GM19193 (cell line): Measurements from ENCODE around the gene KCNK16.

ENCODE experiments used
- POLR2A ChIP-seq: IDR thresholded peaks from 4 replicates; pipeline ENCODE4 v1.6.1; 2011; ENCODE audit not compliant: insufficient read depth, insufficient read length; ENCODE audit errors: extremely low read depth

Gene KCNK16

GRCh38 chr6:39322306-39322850, at the start of gene KCNK16:
KCNK16 (minus strand) TSS chr6:39322702; CDS start chr6:39322540, 162 bp downstream.
- no peak for TF ChIP-seq POLR2A

GRCh38 chr6:39370390-39370789, 47.9 kb upstream of the KCNK16 start:
- TF ChIP-seq POLR2A = no peak

- TF ChIP-seq POLR2A = no peak
These were observed 47.5 kb upstream of the KCNK16 start for GRCh38 chr6:39369987-39370386.

DNA sequence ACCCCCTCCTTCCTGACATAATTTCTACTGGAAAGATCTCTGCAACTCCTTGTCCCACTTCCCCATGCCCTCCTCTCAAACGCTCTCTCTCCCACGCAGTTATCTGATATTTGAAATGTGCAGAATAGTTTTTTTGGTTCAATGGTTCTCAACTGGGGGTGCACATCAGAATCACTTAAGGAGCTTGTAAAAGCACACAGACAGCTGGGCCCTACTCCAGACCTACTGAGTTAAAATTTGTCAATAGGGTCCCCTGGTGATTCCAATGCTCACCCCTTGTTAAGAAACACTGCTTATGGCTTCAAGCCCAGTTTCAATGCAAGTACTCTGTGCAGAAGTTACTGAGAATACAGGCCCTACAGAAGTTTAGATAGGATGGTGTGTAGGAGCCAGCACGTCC, 45.2 kb upstream of the KCNK16 start:
- TF ChIP-seq POLR2A = no peak

GRCh38 chr6:39366931-39367618, 44.6 kb upstream of the KCNK16 start:
- no peak for TF ChIP-seq POLR2A

DNA sequence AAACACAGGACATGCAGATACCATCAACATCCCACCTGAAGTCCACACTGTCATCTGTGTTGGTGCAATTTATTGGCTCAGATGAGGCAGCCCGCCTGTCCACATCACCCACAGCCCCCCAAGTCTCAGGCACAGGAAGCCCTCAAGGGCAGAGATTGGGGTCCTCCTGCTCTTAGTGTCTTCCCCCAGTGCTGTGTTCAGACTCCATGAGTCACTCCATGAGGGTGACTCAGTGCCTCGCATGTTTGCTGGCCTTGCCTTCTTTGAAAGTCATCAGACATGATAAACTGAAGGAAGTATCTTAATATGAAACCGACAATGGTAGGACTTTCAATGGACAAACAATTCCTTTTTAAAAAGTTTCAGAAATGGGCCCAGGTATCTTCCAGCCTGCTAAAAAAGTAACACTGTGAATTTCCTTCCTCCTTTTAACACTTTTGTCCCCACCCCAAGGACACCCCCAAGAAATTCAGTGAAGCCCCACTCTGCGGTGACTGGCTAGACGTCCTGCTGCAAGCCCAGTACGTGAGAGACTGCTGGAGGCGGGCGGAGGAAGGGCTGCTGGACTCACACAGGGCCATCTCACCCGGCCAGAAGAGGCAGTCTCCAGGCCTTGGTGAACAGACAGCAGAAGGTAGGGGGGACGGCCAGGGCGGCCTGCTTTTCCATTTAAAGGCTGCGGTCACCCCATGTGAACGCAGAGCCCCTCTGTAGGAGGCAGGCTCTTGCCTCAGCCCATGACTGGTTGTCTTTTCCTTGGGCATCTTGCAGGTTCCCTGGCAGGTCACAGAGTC, 43.0 kb upstream of the KCNK16 start:
- TF ChIP-seq POLR2A = no peak

DNA sequence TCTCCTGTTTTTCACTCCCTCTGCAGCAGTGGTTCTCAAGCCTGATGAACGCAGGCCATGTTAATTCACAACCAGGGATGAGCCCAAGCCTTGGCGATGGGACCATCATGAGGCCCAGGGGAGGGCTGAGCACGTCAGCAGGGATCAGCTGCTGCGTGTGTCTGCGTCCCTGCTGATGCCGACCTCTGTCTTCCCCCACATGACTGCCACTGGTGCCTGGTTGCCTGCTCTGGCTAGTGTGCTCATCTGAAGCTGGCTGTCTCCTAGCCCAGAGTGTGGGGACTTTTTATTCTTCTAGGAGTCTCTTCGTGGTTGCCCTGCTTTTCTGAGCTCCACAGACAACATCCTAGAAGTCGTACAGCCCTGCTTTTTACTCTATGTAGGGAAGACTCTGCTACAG, 40.8 kb upstream of the KCNK16 start:
- TF ChIP-seq POLR2A = no peak

DNA sequence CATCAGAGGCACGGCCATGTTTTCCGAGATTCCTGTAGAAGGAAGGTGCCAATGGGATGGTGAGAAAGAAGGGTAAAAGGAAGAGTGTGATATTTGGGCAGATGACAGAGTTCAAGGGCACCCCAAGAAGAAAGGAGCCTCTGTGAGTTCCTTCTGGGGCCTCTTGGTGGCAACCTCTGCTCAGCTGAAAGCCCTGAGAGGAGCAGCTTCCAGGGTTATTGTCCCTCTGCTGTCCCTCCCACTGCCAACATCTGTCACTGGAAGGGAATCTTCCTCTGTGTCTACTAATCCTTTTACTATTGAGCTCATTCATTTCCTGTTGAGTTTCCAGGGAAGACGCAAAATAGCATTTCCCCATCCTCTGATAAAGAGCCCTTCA, 40.0 kb upstream of the KCNK16 start:
- no peak for TF ChIP-seq POLR2A

DNA sequence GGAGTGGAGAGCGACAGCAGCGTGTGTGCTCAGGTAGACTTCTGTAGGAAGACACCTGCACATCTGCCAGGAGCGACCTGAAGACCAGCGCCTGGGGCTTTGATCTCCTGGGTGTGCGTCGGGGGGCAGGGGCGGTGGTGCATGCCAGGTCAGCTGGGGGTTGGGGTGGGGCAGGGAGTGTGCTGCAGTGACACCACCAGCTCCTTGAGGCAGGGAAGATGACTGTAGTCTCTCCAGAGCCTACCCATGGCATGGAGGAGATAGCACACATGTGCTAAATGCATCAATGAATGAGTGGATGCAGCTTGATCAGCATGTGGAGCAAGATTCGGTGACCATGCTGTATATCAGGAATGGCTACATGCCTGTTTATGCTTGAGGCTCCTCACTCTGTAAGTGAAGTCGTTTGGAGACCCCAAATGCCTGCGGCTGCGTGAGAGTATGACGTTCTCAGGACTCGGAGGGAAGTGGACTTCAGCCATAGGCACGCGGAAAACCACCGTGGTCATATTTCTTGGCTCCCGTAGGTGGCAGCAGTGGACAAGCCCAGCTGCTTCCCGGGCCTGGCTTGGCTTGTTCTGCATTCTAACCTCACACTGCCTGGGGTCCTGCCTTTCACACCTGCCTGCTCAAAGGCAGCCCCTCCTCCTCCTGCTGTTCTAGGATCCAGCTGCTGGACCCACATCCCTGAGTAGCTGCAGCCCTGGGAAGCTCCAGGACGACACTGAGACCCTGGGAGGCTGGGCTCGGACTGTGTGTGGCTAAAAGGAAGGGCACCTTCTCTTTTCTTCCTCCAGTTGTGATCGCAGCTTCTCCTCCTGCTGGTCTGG, 39.4 kb upstream of the KCNK16 start:
- no peak for TF ChIP-seq POLR2A

DNA sequence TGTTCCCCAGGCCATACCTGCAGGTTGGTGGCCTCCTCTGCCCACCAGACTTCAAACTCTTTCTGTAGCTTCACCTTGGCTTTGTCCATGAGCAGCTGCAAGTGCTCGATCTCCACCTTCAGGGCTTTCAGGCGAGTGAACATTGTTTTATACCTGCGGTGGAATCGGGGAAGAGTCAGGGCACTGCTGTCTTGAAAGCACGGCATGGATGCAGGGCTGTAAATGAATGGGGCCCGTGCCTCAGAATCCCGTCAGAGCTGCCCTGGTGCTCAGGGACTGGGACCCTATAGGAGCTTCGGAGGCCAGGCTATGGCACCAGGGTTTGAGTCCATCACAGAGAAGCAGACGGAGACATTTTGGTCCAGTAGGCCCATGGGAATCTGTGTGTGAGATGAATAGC, 37.9 kb upstream of the KCNK16 start:
- no peak for TF ChIP-seq POLR2A

DNA sequence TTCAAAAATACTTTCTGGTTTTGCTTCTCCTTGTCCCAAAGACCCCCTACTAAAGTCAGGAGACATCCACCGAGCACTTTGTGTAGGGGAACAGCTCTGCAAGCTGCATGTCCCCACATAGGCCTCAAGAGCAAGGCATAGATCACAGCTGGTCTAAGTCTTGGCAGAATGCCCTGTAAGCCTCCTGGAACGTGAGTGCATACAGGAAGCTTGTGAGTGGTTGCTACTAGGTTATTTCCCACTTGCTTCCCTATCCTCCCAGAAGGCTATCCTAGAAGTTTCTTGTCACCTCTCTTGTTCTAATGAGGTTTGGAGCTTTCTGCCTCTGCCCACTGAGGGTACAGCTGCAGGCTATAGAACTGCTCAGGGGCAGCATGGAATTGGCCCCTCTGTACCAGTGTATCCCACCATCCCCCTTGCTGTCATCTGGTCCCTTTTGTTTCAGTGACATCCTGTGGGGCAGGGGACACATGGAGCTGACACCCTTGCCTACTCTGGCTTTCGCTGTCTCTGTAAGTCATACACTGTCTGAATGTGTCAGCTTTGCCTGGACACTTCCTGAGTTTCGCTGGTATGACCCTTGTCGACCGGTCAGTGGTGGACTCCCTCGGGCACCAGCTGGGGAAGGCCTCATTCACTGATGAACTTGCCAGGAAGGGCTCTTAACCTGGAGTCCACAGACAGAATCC, 35.6 kb upstream of the KCNK16 start:
- no peak for TF ChIP-seq POLR2A

GRCh38 chr6:39353698-39354315, 31.3 kb upstream of the KCNK16 start:
- TF ChIP-seq POLR2A = no peak

GRCh38 chr6:39350723-39351505, 28.4 kb upstream of the KCNK16 start:
- no peak for TF ChIP-seq POLR2A

- TF ChIP-seq POLR2A = no peak
These were observed 26.2 kb upstream of the KCNK16 start for GRCh38 chr6:39348740-39349139.

- no peak for TF ChIP-seq POLR2A
These were observed 25.5 kb upstream of the KCNK16 start for GRCh38 chr6:39347906-39348585.
